Myocyte (in vitro differentiated cells): ENCODE measurements around the gene SLC17A9. TPM values are rescaled to one million over a fixed set of nuclear protein-coding genes. Genes with fewer than 3 reads are reported as not detected.

Experiments
- DNase-seq: peaks from one replicate; pipeline ENCODE4 v3.0.0-alpha.2; 2012; ENCODE audit warnings: low read depth
- total RNA-seq: library from RNA; depleted of rRNA; stranded (reverse); fragments of >200 nt; gene quantifications from 2 replicates; pipeline ENCODE4 v1.2.3, GENCODE V29; 2014

Gene SLC17A9
- total RNA-seq, 1 donor from 2014 or later: not detected

- no peak for DNase-seq
Measured at GRCh38 chr20:63015662-63016361, 63.3 kb downstream of the SLC17A9 start.

- no peak for DNase-seq
Measured at GRCh38 chr20:63016514-63017075, 64.1 kb downstream of the SLC17A9 start.

GRCh38 chr20:63017076-63017825 is 64.7 kb downstream of the SLC17A9 start:
- no peak for DNase-seq

- no peak for DNase-seq
Measured at GRCh38 chr20:63017826-63018411, 65.4 kb downstream of the SLC17A9 start.

Other genes starting within 250 kb of the SLC17A9 start
- not detected in 2 replicates for gene NTSR1, start 243.9 kb upstream of the SLC17A9 start, total RNA-seq
- 13.5 and 14.0 TPM in 2 replicates for gene MRGBP, start 156.2 kb upstream of the SLC17A9 start, total RNA-seq
- 29.1 and 35.7 TPM in 2 replicates for gene OGFR, start 147.9 kb upstream of the SLC17A9 start, total RNA-seq
- 0.05 TPM in 1 of 2 replicates, not detected in the other for gene COL9A3, start 135.7 kb upstream of the SLC17A9 start, total RNA-seq
- gene TCFL5, start 90.9 kb upstream of the SLC17A9 start, total RNA-seq: 9.3 and 12.5 TPM in 2 replicates
- 31.9 and 33.8 TPM in 2 replicates for gene DIDO1, start 26.2 kb upstream of the SLC17A9 start, total RNA-seq
- 27.9 and 28.8 TPM in 2 replicates for gene GID8, start 14.6 kb upstream of the SLC17A9 start, total RNA-seq
- gene BHLHE23, start 54.3 kb downstream of the SLC17A9 start, total RNA-seq: not detected in 2 replicates